GM12873 (cell line): ENCODE measurements around the gene HPCA.

ENCODE experiments used
- TF ChIP-seq, protein P1 (sequence below): IDR thresholded peaks from 2 replicates; pipeline ENCODE4 v1.5.1; 2012; ENCODE audit warnings: low read depth, mild to moderate bottlenecking, moderate library complexity, low read length, control low read depth; ENCODE audit not compliant: insufficient read depth; ENCODE audit errors: missing control alignments

HPCA gene

GRCh38 chr1:32881291-32881690 is 5.0 kb upstream of the HPCA start:
- TF ChIP-seq, protein P1, sequence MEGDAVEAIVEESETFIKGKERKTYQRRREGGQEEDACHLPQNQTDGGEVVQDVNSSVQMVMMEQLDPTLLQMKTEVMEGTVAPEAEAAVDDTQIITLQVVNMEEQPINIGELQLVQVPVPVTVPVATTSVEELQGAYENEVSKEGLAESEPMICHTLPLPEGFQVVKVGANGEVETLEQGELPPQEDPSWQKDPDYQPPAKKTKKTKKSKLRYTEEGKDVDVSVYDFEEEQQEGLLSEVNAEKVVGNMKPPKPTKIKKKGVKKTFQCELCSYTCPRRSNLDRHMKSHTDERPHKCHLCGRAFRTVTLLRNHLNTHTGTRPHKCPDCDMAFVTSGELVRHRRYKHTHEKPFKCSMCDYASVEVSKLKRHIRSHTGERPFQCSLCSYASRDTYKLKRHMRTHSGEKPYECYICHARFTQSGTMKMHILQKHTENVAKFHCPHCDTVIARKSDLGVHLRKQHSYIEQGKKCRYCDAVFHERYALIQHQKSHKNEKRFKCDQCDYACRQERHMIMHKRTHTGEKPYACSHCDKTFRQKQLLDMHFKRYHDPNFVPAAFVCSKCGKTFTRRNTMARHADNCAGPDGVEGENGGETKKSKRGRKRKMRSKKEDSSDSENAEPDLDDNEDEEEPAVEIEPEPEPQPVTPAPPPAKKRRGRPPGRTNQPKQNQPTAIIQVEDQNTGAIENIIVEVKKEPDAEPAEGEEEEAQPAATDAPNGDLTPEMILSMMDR, result no peak

GRCh38 chr1:32881871-32882850 is 4.1 kb upstream of the HPCA start:
- TF ChIP-seq, protein P1, result no peak

- TF ChIP-seq, protein P1, result no peak
Observed at GRCh38 chr1:32883338-32884031, 2.8 kb upstream of the HPCA start.

DNA sequence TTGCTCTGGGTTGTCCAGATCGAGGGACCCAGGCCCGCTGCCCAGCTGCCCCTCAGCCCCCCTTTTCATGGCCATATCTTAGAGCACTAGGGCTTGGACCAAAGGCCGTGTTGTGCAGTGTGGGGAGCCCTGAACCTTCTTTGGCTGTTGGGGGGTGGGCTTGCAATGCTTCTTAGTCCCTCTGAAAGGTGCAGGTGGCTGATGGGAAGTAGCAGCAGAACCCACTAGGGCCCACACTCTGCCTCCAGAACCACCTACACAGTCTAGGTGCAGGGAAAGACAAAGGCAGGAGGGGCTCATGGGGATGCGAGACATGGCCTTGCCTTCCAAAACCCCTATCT is 2.3 kb upstream of the HPCA start:
- TF ChIP-seq, protein P1, result no peak

DNA sequence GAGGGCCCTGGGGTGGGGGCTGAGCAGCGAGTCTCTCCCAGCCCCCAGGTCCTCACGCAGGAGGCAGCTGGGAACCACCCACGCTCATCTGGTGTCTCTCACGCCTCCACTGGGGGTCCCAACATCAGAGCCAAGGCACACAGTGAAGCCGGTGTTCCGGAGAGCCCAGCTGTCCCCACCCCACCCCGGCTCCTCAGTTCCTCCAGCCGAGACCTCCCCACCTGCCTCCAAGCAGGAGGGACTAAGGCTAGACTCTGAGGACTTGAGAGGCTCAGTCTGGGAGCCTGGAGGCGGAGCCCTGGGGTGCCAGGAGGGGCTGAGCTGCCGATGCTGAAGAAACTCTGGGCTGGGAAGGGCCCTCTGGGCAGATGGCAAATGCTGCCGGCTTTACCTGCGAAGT is 1.6 kb upstream of the HPCA start:
- TF ChIP-seq, protein P1, result no peak

GRCh38 chr1:32885676-32886003 is 651 bp upstream of the HPCA start:
- TF ChIP-seq, protein P1, result no peak

DNA sequence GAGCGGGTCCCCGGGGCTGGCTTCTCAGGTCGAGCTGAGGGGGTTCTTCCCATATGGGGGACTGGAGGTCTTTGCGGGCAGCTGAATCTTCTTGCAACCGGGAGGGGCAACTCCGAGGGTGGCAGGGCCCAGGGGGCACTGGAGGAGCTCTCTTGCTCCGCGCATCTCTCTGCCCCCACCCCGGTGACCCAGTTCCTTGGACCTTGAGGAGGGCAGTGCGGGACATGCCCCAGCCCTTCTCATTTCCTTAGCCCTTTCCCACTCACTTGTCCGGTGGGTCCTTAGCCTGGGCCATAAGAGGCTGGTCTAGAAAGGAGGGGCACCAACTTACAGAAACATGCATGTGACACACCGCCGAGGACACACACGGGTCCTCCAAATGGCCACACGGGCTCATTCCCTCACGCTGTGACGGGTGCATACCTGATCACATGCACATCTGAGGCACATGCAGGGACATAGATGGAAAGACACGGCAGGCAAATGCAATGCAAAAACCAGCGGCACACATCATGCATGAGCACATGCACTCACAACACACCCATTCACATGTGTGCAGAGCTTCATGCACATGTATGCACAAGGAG is 630 bp downstream of the HPCA start:
- TF ChIP-seq, protein P1, result no peak
